Naive thymus-derived CD4-positive, alpha-beta T cell (primary cell): ENCODE data around the gene DLG2. TPM values are rescaled to one million over a fixed set of nuclear protein-coding genes. Genes with fewer than 3 reads are reported as not detected.
"Not testable (repeated sequence)": the region's sequence is repeated elsewhere in the genome, so short reads cannot be mapped to it uniquely, and the experiment has no call there.

ENCODE experiments used
- ATAC-seq: fragments of 150-1000 bp; cut with Tn5 transposase; 2 replicates; pipeline ENCODE4 v1.10.0; 2021; ENCODE audit warnings: mild to moderate bottlenecking, moderate library complexity
- CTCF ChIA-PET: fragments of 350-600 bp; sonication (Branson Sonifier 250); formaldehyde crosslinking; loops from one replicate; lab custom pipeline; 2021; ENCODE audit warnings: antibody characterized with exemption; lab: Charles Lee
- POLR2A ChIA-PET: fragments of 350-600 bp; sonication (Branson Sonifier 250); formaldehyde crosslinking; loops from one replicate; lab custom pipeline; 2021; ENCODE audit warnings: antibody characterized with exemption, inconsistent platforms; lab: Charles Lee
- DNase-seq, 9 donors: peaks; one replicate each; pipeline versions ENCODE4 v3.0.0 to v3.0.0-alpha.2; 2020 to 2022; ENCODE audit warnings: mixed read lengths in 1 of 9
- H3K27ac ChIP-seq: one replicate; pipeline ENCODE4 v1.7.0; 2013; ENCODE audit warnings: mild to moderate bottlenecking, low read depth, low read length, moderate library complexity
- H3K27me3 ChIP-seq, 2 donors: one replicate each; pipeline ENCODE4 v1.7.0; 2013; ENCODE audit warnings: low read length in 2 of 2, mild to moderate bottlenecking in 2 of 2, moderate library complexity in 2 of 2; ENCODE audit not compliant: control insufficient read depth in 2 of 2, insufficient read depth in 2 of 2
- H3K36me3 ChIP-seq, 3 experiments: 1 replicate in 2 of 3; 2 replicates in 1 of 3; pipeline ENCODE4 v1.7.0; 2013; ENCODE audit warnings: low read length in 3 of 3, mild to moderate bottlenecking in 3 of 3, moderate library complexity in 1 of 3; ENCODE audit not compliant: insufficient read depth in 3 of 3, control insufficient read depth in 2 of 3
- H3K4me1 ChIP-seq, 2 donors: one replicate each; pipeline ENCODE4 v1.7.0; 2013; ENCODE audit warnings: low read length in 2 of 2, mild to moderate bottlenecking in 2 of 2, moderate library complexity in 1 of 2; ENCODE audit not compliant: control insufficient read depth in 2 of 2, insufficient read depth in 2 of 2
- H3K4me3 ChIP-seq: 2 replicates; pipeline ENCODE4 v1.7.0; 2013; ENCODE audit warnings: mild to moderate bottlenecking, low read length
- H3K9me3 ChIP-seq, 3 experiments: 1 replicate in 2 of 3; 2 replicates in 1 of 3; pipeline ENCODE4 v1.7.0; 2013; ENCODE audit warnings: low read length in 3 of 3; ENCODE audit not compliant: control insufficient read depth in 2 of 3
- H3K27ac Mint-ChIP-seq, 9 donors: one replicate each; pipeline ENCODE4 v1.8.0; 2020 to 2022; ENCODE audit warnings: mixed read lengths in 9 of 9, mild to moderate bottlenecking in 8 of 9, moderate library complexity in 5 of 9, inconsistent platforms in 2 of 9
- H3K27me3 Mint-ChIP-seq, 5 donors: one replicate each; pipeline ENCODE4 v1.8.0; 2021 to 2022; ENCODE audit warnings: mixed read lengths in 5 of 5, mild to moderate bottlenecking in 1 of 5
- H3K36me3 Mint-ChIP-seq, 5 donors: one replicate each; pipeline ENCODE4 v1.8.0; 2020 to 2022; ENCODE audit warnings: mixed read lengths in 5 of 5, mild to moderate bottlenecking in 3 of 5, inconsistent platforms in 1 of 5
- H3K4me1 Mint-ChIP-seq, 7 donors: one replicate each; pipeline ENCODE4 v1.8.0; 2020 to 2022; ENCODE audit warnings: mixed read lengths in 7 of 7, mild to moderate bottlenecking in 3 of 7, inconsistent platforms in 1 of 7
- H3K4me3 Mint-ChIP-seq, 10 donors: one replicate each; pipeline ENCODE4 v1.8.0; 2020 to 2022; ENCODE audit warnings: mild to moderate bottlenecking in 10 of 10, mixed read lengths in 10 of 10, moderate library complexity in 6 of 10, inconsistent platforms in 2 of 10
- H3K9me3 Mint-ChIP-seq, 11 donors: one replicate each; pipeline ENCODE4 v1.8.0; 2020 to 2022; ENCODE audit warnings: mixed read lengths in 11 of 11, mild to moderate bottlenecking in 4 of 11, inconsistent platforms in 1 of 11, moderate library complexity in 1 of 11
- intact Hi-C, 2 donors: fragments of 100-400 bp; cut with micrococcal nuclease; formaldehyde crosslinking; loops; one replicate each; pipeline ENCODE4 v1.15.1; 2023
- polyA plus RNA-seq, 2 donors: library from polyadenylated mRNA; unstranded; fragments of 300-500 nt; fragmentation: Illumina TruSeq; gene quantifications; one replicate each; pipeline ENCODE4 v1.2.3, GENCODE V29; 2021
- total RNA-seq, 6 experiments: library from RNA in 5 of 6; stranded (reverse) in 5 of 6; gene quantifications; 1 replicate in 5 of 6; 2 replicates in 1 of 6; pipeline ENCODE4 v1.2.3 and lab custom pipeline; 2021 to 2026

Gene DLG2
- total and polyA plus RNA-seq, 7 experiments from 2014 or later: 0.64 to 6.1 (median 3.7) TPM

DNA sequence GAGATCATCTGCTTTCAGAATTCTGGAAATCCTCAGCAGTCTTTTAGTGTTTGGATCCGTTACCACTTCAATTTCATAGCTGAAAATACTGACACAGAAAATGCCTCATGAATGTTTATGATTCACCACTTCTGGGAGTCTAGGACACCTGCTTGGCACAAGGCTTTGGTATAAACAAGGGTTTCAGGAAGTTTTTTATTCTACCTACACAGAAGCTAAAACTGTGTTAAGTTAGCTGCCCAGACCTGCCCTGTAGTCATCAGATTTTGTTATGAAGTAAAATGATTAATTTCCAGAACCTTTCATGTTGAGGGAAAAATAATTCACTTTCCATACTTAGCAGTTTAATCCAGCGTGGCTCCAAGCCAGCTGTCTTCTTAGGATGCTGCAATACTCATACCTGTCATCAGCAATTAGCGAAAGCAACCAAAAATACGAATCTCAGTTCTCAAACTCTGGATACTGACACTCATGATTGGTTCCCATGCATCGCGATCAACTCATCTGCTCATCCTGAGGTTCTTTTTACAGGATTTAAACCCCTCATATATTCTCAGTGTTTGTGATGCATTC is 1882.4 kb downstream of the DLG2 start:
- H3K27ac Mint-ChIP-seq: no peak overlapping the region
- no peak overlapping the region for H3K4me3 Mint-ChIP-seq
- no peak overlapping the region for H3K4me3 ChIP-seq
- no peak overlapping the region for H3K27ac ChIP-seq
- no peak for DNase-seq
- H3K27me3 Mint-ChIP-seq: peaks cover 0 to 24% (median 5%) of the 10 kb centered on the region in 5 donors
- ChIA-PET POLR2A (no interaction called here), CTCF (interaction anchor here (0.6 kb wide), 1 partner anchor 559 kb away, joined by 3 read pairs; no protein-coding TSS in a partner anchor)
- intact Hi-C loops: no loop called here
- no peaks in the 10 kb centered on the region for H3K9me3 ChIP-seq
- H3K36me3 Mint-ChIP-seq: peaks cover 0 to 4% (median 0%) of the 10 kb centered on the region in 5 donors
- H3K27me3 ChIP-seq: no peaks in the 10 kb centered on the region
- no peaks in the 10 kb centered on the region for H3K36me3 ChIP-seq
- ATAC-seq: no peak
- no peaks in the 10 kb centered on the region for H3K4me1 Mint-ChIP-seq
- H3K9me3 Mint-ChIP-seq: peaks cover 1 to 15% (median 7%) of the 10 kb centered on the region in 11 donors
- no peaks in the 10 kb centered on the region for H3K4me1 ChIP-seq

DNA sequence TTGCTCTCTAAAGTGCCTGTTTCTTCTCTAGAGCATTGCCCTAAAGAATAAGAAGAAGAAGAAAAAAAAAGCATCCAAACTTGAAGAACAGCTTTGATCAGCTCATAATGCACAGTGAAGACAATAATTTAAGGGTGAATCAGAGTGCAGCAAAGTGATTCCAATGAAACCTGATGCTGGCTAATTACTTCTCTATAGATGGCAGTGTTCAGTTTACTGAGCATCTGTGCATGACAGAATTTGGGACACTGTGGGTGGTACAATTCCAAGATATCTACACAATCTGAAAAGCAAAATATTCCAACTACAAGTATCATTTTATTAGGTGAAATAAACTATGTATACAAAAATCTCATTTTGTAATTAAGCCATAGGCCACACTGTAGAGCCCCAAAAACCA is 1890.5 kb downstream of the DLG2 start:
- CTCF ChIA-PET: no interaction called here
- H3K4me3 Mint-ChIP-seq: no peak overlapping the region
- Histone ChIP-seq H3K36me3 (no peaks in the 10 kb centered on the region), H3K9me3 (no peaks in the 10 kb centered on the region), H3K4me3 (no peak overlapping the region), H3K4me1 (no peaks in the 10 kb centered on the region), H3K27ac (no peak overlapping the region), H3K27me3 (no peaks in the 10 kb centered on the region)
- no peak for ATAC-seq
- no peak for DNase-seq
- intact Hi-C loops: no loop called here
- H3K27ac Mint-ChIP-seq: no peak overlapping the region
- peaks cover 0 to 1% (median 0%) of the 10 kb centered on the region in 11 donors for H3K9me3 Mint-ChIP-seq
- no peaks in the 10 kb centered on the region for H3K36me3 Mint-ChIP-seq
- H3K27me3 Mint-ChIP-seq: peaks cover 2 to 20% (median 14%) of the 10 kb centered on the region in 5 donors
- POLR2A ChIA-PET: no interaction called here
- H3K4me1 Mint-ChIP-seq: no peaks in the 10 kb centered on the region

DNA sequence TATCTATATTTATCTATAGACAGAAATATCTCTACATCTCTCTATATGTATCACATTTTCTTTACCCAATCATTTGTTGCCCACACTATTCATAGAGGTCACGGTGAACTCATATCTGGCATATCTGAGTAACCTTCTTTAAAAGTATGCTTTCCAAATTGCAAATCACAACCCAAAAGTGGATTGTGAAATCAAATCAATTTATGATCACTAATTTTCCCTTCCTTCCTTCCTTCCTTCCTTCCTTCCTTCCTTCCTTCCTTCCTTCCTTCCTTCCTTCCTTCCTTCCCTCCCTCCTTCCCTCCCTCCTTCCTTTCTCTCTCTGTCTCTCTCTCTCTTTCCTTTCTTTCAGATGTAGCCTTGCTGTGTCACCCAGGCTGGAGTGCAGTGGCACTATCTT is 1893.0 kb downstream of the DLG2 start:
- Mint-ChIP-seq H3K27me3 (peaks cover 0 to 30% (median 8%) of the 10 kb centered on the region in 5 donors), H3K9me3 (peaks cover 0 to 1% (median 0%) of the 10 kb centered on the region in 11 donors), H3K36me3 (no peaks in the 10 kb centered on the region), H3K4me3 (no peak overlapping the region), H3K4me1 (no peaks in the 10 kb centered on the region), H3K27ac (no peak overlapping the region)
- POLR2A ChIA-PET: no interaction called here
- Histone ChIP-seq H3K4me1 (no peaks in the 10 kb centered on the region), H3K9me3 (no peaks in the 10 kb centered on the region), H3K36me3 (no peaks in the 10 kb centered on the region), H3K27me3 (no peaks in the 10 kb centered on the region), H3K4me3 (no peak overlapping the region), H3K27ac (no peak overlapping the region)
- CTCF ChIA-PET: no interaction called here
- DNase-seq (no peak), ATAC-seq (no peak)
- intact Hi-C loops: no loop called here

- H3K27me3 ChIP-seq, H3K4me3 ChIP-seq, H3K36me3 Mint-ChIP-seq, H3K4me1 Mint-ChIP-seq, DNase-seq, H3K36me3 ChIP-seq, H3K27ac ChIP-seq, H3K9me3 Mint-ChIP-seq, H3K4me3 Mint-ChIP-seq, CTCF ChIA-PET, H3K27ac Mint-ChIP-seq, intact Hi-C loops, H3K4me1 ChIP-seq, ATAC-seq, H3K9me3 ChIP-seq, POLR2A ChIA-PET: not testable (repeated sequence)
- H3K27me3 Mint-ChIP-seq: peaks cover 4 to 36% (median 6%) of the 10 kb centered on the region in 5 donors
Observed at GRCh38 chr11:83731288-83731687, 1895.9 kb downstream of the DLG2 start.

- Histone ChIP-seq H3K27me3 (no peaks in the 10 kb centered on the region), H3K9me3 (no peaks in the 10 kb centered on the region), H3K4me1 (no peaks in the 10 kb centered on the region), H3K27ac (no peak overlapping the region), H3K4me3 (no peak overlapping the region), H3K36me3 (no peaks in the 10 kb centered on the region)
- Mint-ChIP-seq H3K36me3 (no peaks in the 10 kb centered on the region), H3K4me1 (peaks cover 0 to 12% (median 7%) of the 10 kb centered on the region in 7 donors), H3K27me3 (peaks cover 5 to 41% (median 18%) of the 10 kb centered on the region in 5 donors), H3K9me3 (no peaks in the 10 kb centered on the region), H3K4me3 (no peak overlapping the region), H3K27ac (no peak overlapping the region)
- intact Hi-C loops: no loop called here
- ChIA-PET CTCF (no interaction called here), POLR2A (no interaction called here)
- ATAC-seq (no peak), DNase-seq (no peak)
Observed at GRCh38 chr11:83728281-83728680, 1898.9 kb downstream of the DLG2 start.

DNA sequence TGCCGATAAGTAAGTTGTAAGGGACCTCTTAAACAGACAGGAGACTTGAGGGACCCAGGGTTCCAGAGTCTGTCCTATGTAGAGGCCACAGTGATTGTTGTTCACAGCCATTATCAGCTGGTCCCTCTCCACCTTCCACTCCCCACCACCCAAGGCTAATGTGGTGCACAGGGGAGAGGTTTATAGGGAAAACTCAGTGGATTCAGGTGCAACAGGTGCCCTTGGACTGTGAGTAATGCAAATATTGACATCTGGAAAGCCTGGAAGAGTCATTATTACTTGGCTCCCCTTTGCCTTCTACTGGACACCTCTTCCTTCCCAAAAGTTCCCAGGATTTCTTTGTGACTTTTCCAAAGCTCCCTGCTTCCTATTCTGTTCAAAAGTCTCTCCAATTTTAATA is 1899.9 kb downstream of the DLG2 start:
- H3K27ac ChIP-seq: no peak overlapping the region
- intact Hi-C loops: no loop called here
- Mint-ChIP-seq H3K4me3 (no peak overlapping the region), H3K9me3 (no peaks in the 10 kb centered on the region), H3K36me3 (no peaks in the 10 kb centered on the region), H3K4me1 (peaks cover 0 to 12% (median 7%) of the 10 kb centered on the region in 7 donors), H3K27me3 (peaks cover 5 to 42% (median 18%) of the 10 kb centered on the region in 5 donors), H3K27ac (no peak overlapping the region)
- ATAC-seq (no peak), DNase-seq (no peak)
- H3K4me3 ChIP-seq: no peak overlapping the region
- ChIA-PET POLR2A (no interaction called here), CTCF (no interaction called here)
- H3K9me3 ChIP-seq: no peaks in the 10 kb centered on the region
- no peaks in the 10 kb centered on the region for H3K27me3 ChIP-seq
- H3K4me1 ChIP-seq: no peaks in the 10 kb centered on the region
- H3K36me3 ChIP-seq: no peaks in the 10 kb centered on the region

DNA sequence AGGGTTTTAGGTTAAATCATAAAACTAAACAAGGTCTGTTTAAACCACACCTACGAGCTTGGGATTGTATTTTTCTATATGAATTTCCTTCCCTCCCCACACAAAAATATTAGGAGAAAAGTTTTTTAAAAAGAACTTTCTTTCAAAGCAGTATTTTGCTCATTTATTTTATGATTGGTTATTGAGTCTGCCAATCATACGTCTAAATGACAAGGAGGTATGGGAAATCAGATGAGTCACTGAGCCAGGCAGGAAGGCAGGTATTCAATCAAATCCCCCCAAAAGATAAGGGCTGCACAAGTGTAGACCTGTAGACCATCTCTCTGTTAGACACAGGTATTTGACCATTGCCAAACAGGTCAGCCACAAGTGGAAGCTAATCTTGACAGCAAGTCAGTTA is 1900.8 kb downstream of the DLG2 start:
- CTCF ChIA-PET: no interaction called here
- Mint-ChIP-seq H3K9me3 (no peaks in the 10 kb centered on the region), H3K27me3 (peaks cover 5 to 45% (median 16%) of the 10 kb centered on the region in 5 donors), H3K27ac (no peak overlapping the region), H3K4me3 (no peak overlapping the region), H3K36me3 (no peaks in the 10 kb centered on the region), H3K4me1 (peaks cover 0 to 12% (median 7%) of the 10 kb centered on the region in 7 donors)
- H3K4me3 ChIP-seq: no peak overlapping the region
- no peaks in the 10 kb centered on the region for H3K36me3 ChIP-seq
- intact Hi-C loops: no loop called here
- H3K4me1 ChIP-seq: no peaks in the 10 kb centered on the region
- POLR2A ChIA-PET: no interaction called here
- H3K27me3 ChIP-seq: no peaks in the 10 kb centered on the region
- H3K9me3 ChIP-seq: no peaks in the 10 kb centered on the region
- H3K27ac ChIP-seq: no peak overlapping the region
- ATAC-seq: no peak
- no peak for DNase-seq
